ENCODE measurements around the gene COL23A1. TPM values are rescaled to one million over a fixed set of nuclear protein-coding genes. Genes with fewer than 3 reads are reported as not detected.

The COL23A1 gene
- polyA plus RNA-seq, 1 donor (not counting 4 experiments of a cell fraction or from before 2014, with no cell fraction given): not detected

- H3K27ac ChIP-seq (ENCODE audit: control insufficient read depth, insufficient read depth, low read length): no peak overlapping the region
- no peak overlapping the region for H3K4me3 ChIP-seq (ENCODE audit: control insufficient read depth in 2 of 3, extremely low read depth in 1 of 3, insufficient read depth in 2 of 3, low read depth in 1 of 3, low read length in 3 of 3)
- H4K20me1 ChIP-seq (ENCODE audit: control insufficient read depth, extremely low read depth, insufficient read depth, low read length): no peaks in the 10 kb centered on the region
- H3K27me3 ChIP-seq (ENCODE audit: control insufficient read depth, extremely low read depth, insufficient read depth, low read length): peaks cover 11% of the 10 kb centered on the region
- H3K79me2 ChIP-seq (ENCODE audit: control insufficient read depth, insufficient read depth, low read length): no peaks in the 10 kb centered on the region
- no peaks in the 10 kb centered on the region for H3K9me1 ChIP-seq (ENCODE audit: control insufficient read depth, extremely low read depth, insufficient read depth, low read length)
- H3K36me3 ChIP-seq (ENCODE audit: control insufficient read depth in 2 of 2, extremely low read depth in 1 of 2, insufficient read depth in 2 of 2, low read length in 2 of 2): no peaks in the 10 kb centered on the region
- no peak for DNase-seq (ENCODE audit: low read depth, low spot score)
- TF ChIP-seq CTCF (optimal IDR thresholded peaks at IDR 0.05 in 1 of 3, IDR thresholded peaks at IDR 0.05 in 1 of 3, conservative IDR thresholded peaks at IDR 0.05 in 1 of 3; ENCODE audit: extremely low read depth in 1 of 3, insufficient read depth in 2 of 3, low read length in 3 of 3): no peak
- TF ChIP-seq EZH2 (IDR thresholded peaks at IDR 0.05; ENCODE audit: low read length): no peak
- FAIRE-seq: no peak
- no peaks in the 10 kb centered on the region for H3K4me1 ChIP-seq (ENCODE audit: control insufficient read depth, extremely low read depth, insufficient read depth, low read length)
- no peaks in the 10 kb centered on the region for H3K9me3 ChIP-seq (ENCODE audit: control insufficient read depth, low read depth, low read length)
- H2AFZ ChIP-seq (ENCODE audit: control insufficient read depth, low read length): no peak overlapping the region
- dilution Hi-C loops (cut with MboI; ENCODE audit: extremely low pct_ligation_motif_present, low sequenced_read_pairs): no loop called here
- no peak overlapping the region for H3K9ac ChIP-seq (ENCODE audit: control insufficient read depth, extremely low read depth, insufficient read depth, low read length)
- no peak overlapping the region for H3K4me2 ChIP-seq (ENCODE audit: control insufficient read depth, extremely low read depth, insufficient read depth, low read depth, low read length)
These were observed 262.7 kb downstream of the COL23A1 start for GRCh38 chr5:178327446-178327845.

- H3K4me2 ChIP-seq (ENCODE audit: control insufficient read depth, extremely low read depth, insufficient read depth, low read depth, low read length): no peak overlapping the region
- no peaks in the 10 kb centered on the region for H4K20me1 ChIP-seq (ENCODE audit: control insufficient read depth, extremely low read depth, insufficient read depth, low read length)
- H3K79me2 ChIP-seq (ENCODE audit: control insufficient read depth, insufficient read depth, low read length): no peaks in the 10 kb centered on the region
- H2AFZ ChIP-seq (ENCODE audit: control insufficient read depth, low read length): no peak overlapping the region
- dilution Hi-C loops (cut with MboI; ENCODE audit: extremely low pct_ligation_motif_present, low sequenced_read_pairs): no loop called here
- H3K4me1 ChIP-seq (ENCODE audit: control insufficient read depth, extremely low read depth, insufficient read depth, low read length): no peaks in the 10 kb centered on the region
- no peaks in the 10 kb centered on the region for H3K9me1 ChIP-seq (ENCODE audit: control insufficient read depth, extremely low read depth, insufficient read depth, low read length)
- H3K27me3 ChIP-seq (ENCODE audit: control insufficient read depth, extremely low read depth, insufficient read depth, low read length): peaks cover 2% of the 10 kb centered on the region
- TF ChIP-seq CTCF (optimal IDR thresholded peaks at IDR 0.05 in 1 of 3, IDR thresholded peaks at IDR 0.05 in 1 of 3, conservative IDR thresholded peaks at IDR 0.05 in 1 of 3; ENCODE audit: extremely low read depth in 1 of 3, insufficient read depth in 2 of 3, low read length in 3 of 3): no peak
- no peak for TF ChIP-seq EZH2 (IDR thresholded peaks at IDR 0.05; ENCODE audit: low read length)
- FAIRE-seq (no peak), DNase-seq (ENCODE audit: low read depth, low spot score) (no peak)
- H3K9me3 ChIP-seq (ENCODE audit: control insufficient read depth, low read depth, low read length): no peaks in the 10 kb centered on the region
- no peak overlapping the region for H3K4me3 ChIP-seq (ENCODE audit: control insufficient read depth in 2 of 3, extremely low read depth in 1 of 3, insufficient read depth in 2 of 3, low read depth in 1 of 3, low read length in 3 of 3)
- no peak overlapping the region for H3K27ac ChIP-seq (ENCODE audit: control insufficient read depth, insufficient read depth, low read length)
- no peaks in the 10 kb centered on the region for H3K36me3 ChIP-seq (ENCODE audit: control insufficient read depth in 2 of 2, extremely low read depth in 1 of 2, insufficient read depth in 2 of 2, low read length in 2 of 2)
- no peak overlapping the region for H3K9ac ChIP-seq (ENCODE audit: control insufficient read depth, extremely low read depth, insufficient read depth, low read length)
These were observed 263.8 kb downstream of the COL23A1 start for GRCh38 chr5:178326374-178326715.
